WTC11 (cell line): Measurements from ENCODE around the gene KCTD18. TPM values are rescaled to one million over a fixed set of nuclear protein-coding genes. Genes with fewer than 3 reads are reported as not detected.

Experiments
- ATAC-seq: fragments of 200-7000 bp; cut with Tn5 transposase; 2 replicates; pipeline ENCODE4 v1.10.0; 2021; ENCODE audit warnings: mild to moderate bottlenecking, moderate library complexity
- CTCF ChIA-PET: fragments of 300-600 bp; sonication (Branson Sonifier 250); formaldehyde crosslinking; loops from one replicate; lab custom pipeline; 2021; ENCODE audit warnings: antibody characterized with exemption; lab: Charles Lee
- POLR2A ChIA-PET: fragments of 350-600 bp; sonication (Branson Sonifier 250); formaldehyde crosslinking; loops from one replicate; lab custom pipeline; 2021; ENCODE audit warnings: antibody characterized with exemption; lab: Charles Lee
- DNase-seq: peaks from one replicate; pipeline ENCODE4 v3.0.0; 2021; ENCODE audit warnings: low spot score
- H3K27ac Mint-ChIP-seq: 2 replicates; pipeline ENCODE4 v1.8.0; 2021; ENCODE audit warnings: mixed read lengths
- H3K27me3 Mint-ChIP-seq: 2 replicates; pipeline ENCODE4 v1.8.0; 2021; ENCODE audit warnings: low read depth, mild to moderate bottlenecking, moderate library complexity, mixed read lengths
- H3K36me3 Mint-ChIP-seq: 2 replicates; pipeline ENCODE4 v1.8.0; 2021; ENCODE audit warnings: mixed read lengths
- H3K4me1 Mint-ChIP-seq: 2 replicates; pipeline ENCODE4 v1.8.0; 2022; ENCODE audit warnings: mixed read lengths
- H3K4me3 Mint-ChIP-seq: 2 replicates; pipeline ENCODE4 v1.8.0; 2021; ENCODE audit warnings: mild to moderate bottlenecking, moderate library complexity, mixed read lengths
- H3K9me3 Mint-ChIP-seq: 2 replicates; pipeline ENCODE4 v1.8.0; 2021; ENCODE audit warnings: mixed read lengths
- ATF1 ChIP-seq: sonication (generic); formaldehyde crosslinking; IDR thresholded peaks from 2 replicates; pipeline ENCODE4 v1.8.1; 2023; ENCODE audit warnings: mild to moderate bottlenecking, moderate library complexity, missing genetic modification reagents
- ATF6 ChIP-seq: sonication (generic); formaldehyde crosslinking; IDR thresholded peaks from 2 replicates; pipeline ENCODE4 v1.8.1; 2023; ENCODE audit warnings: mild to moderate bottlenecking, missing genetic modification reagents
- ELF4 ChIP-seq: sonication (generic); formaldehyde crosslinking; IDR thresholded peaks from 2 replicates; pipeline ENCODE4 v1.8.1; 2022; ENCODE audit warnings: low read depth, mild to moderate bottlenecking, moderate library complexity, missing genetic modification reagents
- IRF2 ChIP-seq: sonication (generic); formaldehyde crosslinking; IDR thresholded peaks from 2 replicates; pipeline ENCODE4 v1.8.0; 2022; ENCODE audit warnings: low read depth, missing genetic modification reagents, borderline replicate concordance
- MAX ChIP-seq: sonication (generic); formaldehyde crosslinking; IDR thresholded peaks from 2 replicates; pipeline ENCODE4 v1.8.0; 2022; ENCODE audit warnings: mild to moderate bottlenecking, missing genetic modification reagents
- MLX ChIP-seq: sonication (generic); formaldehyde crosslinking; IDR thresholded peaks from 2 replicates; pipeline ENCODE4 v1.8.1; 2023; ENCODE audit warnings: mild to moderate bottlenecking, missing genetic modification reagents, moderate library complexity
- NR2C2 ChIP-seq: sonication (generic); formaldehyde crosslinking; IDR thresholded peaks from 2 replicates; pipeline ENCODE4 v1.8.0; 2022; ENCODE audit warnings: mild to moderate bottlenecking, missing genetic modification reagents
- SP1 ChIP-seq: sonication (generic); formaldehyde crosslinking; conservative IDR thresholded peaks from 2 replicates; pipeline ENCODE4 v1.8.1; 2022; ENCODE audit warnings: missing genetic modification reagents
- ZNF121 ChIP-seq: sonication (generic); formaldehyde crosslinking; IDR thresholded peaks from 2 replicates; pipeline ENCODE4 v1.8.0; 2023; ENCODE audit warnings: missing genetic modification reagents
- ZNF232 ChIP-seq: sonication (generic); formaldehyde crosslinking; IDR thresholded peaks from 2 replicates; pipeline ENCODE4 v1.8.0; 2022; ENCODE audit warnings: mild to moderate bottlenecking, missing genetic modification reagents
- ZNF396 ChIP-seq: fragments of 250-450 bp; sonication (Bioruptor Pico); IDR thresholded peaks from 2 replicates; pipeline ENCODE4 v1.8.0; 2021; ENCODE audit warnings: mild to moderate bottlenecking, moderate library complexity, borderline replicate concordance
- total RNA-seq: library from RNA; stranded (reverse); gene quantifications from 3 replicates; pipeline ENCODE4 v1.2.3, GENCODE V29; 2021
- TF ChIP-seq, protein P1 (sequence below): sonication (generic); formaldehyde crosslinking; IDR thresholded peaks from 2 replicates; pipeline ENCODE4 v1.8.0; 2022; ENCODE audit warnings: mild to moderate bottlenecking, missing genetic modification reagents
- TF ChIP-seq, protein P2 (sequence below): fragments of 250-450 bp; sonication (Bioruptor Pico); IDR thresholded peaks from 2 replicates; pipeline ENCODE4 v1.9.0; 2021; ENCODE audit warnings: mild to moderate bottlenecking, borderline replicate concordance
- TF ChIP-seq, protein P3 (sequence below): sonication (generic); formaldehyde crosslinking; IDR thresholded peaks from 2 replicates; pipeline ENCODE4 v1.8.1; 2023; ENCODE audit warnings: mild to moderate bottlenecking, missing genetic modification reagents, moderate library complexity
- TF ChIP-seq, protein P4 (sequence below): fragments of 250-450 bp; sonication (Bioruptor Pico); IDR thresholded peaks from 2 replicates; pipeline ENCODE4 v2.1.2; 2022; ENCODE audit warnings: mild to moderate bottlenecking, moderate library complexity
- TF ChIP-seq, protein P5 (sequence below): fragments of 250-450 bp; sonication (Bioruptor Pico); IDR thresholded peaks from 2 replicates; pipeline ENCODE4 v1.9.0; 2021; ENCODE audit warnings: mild to moderate bottlenecking

Gene KCTD18
- total RNA-seq, 1 experiment from 2014 or later: 4.9 TPM

GRCh38 chr2:200538139-200538538 lies 28.3 kb upstream of the KCTD18 start:
- Mint-ChIP-seq H3K36me3 (peaks cover 40% of the 10 kb centered on the region), H3K27ac (no peak overlapping the region), H3K4me3 (no peak overlapping the region), H3K4me1 (peaks cover under 1% of the 10 kb centered on the region; the same call in 1 of the 2 replicates), H3K27me3 (no peaks in the 10 kb centered on the region)
- DNase-seq: no peak
- POLR2A ChIA-PET: no interaction called here
- TF ChIP-seq SP1 (CRISPR knock-in tag) (no peak), ATF1 (CRISPR knock-in tag) (no peak), MLX (CRISPR knock-in tag) (no peak), NR2C2 (CRISPR knock-in tag) (no peak), IRF2 (CRISPR knock-in tag) (no peak), ELF4 (CRISPR knock-in tag) (no peak), ZNF232 (CRISPR knock-in tag) (no peak), ZNF396 (CRISPR knock-in tag) (no peak), ATF6 (CRISPR knock-in tag) (no peak), ZNF121 (CRISPR knock-in tag) (no peak), MAX (CRISPR knock-in tag) (no peak)
- TF ChIP-seq, protein P1, sequence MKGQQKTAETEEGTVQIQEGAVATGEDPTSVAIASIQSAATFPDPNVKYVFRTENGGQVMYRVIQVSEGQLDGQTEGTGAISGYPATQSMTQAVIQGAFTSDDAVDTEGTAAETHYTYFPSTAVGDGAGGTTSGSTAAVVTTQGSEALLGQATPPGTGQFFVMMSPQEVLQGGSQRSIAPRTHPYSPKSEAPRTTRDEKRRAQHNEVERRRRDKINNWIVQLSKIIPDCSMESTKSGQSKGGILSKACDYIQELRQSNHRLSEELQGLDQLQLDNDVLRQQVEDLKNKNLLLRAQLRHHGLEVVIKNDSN (CRISPR knock-in tag): no peak
- TF ChIP-seq, protein P2, sequence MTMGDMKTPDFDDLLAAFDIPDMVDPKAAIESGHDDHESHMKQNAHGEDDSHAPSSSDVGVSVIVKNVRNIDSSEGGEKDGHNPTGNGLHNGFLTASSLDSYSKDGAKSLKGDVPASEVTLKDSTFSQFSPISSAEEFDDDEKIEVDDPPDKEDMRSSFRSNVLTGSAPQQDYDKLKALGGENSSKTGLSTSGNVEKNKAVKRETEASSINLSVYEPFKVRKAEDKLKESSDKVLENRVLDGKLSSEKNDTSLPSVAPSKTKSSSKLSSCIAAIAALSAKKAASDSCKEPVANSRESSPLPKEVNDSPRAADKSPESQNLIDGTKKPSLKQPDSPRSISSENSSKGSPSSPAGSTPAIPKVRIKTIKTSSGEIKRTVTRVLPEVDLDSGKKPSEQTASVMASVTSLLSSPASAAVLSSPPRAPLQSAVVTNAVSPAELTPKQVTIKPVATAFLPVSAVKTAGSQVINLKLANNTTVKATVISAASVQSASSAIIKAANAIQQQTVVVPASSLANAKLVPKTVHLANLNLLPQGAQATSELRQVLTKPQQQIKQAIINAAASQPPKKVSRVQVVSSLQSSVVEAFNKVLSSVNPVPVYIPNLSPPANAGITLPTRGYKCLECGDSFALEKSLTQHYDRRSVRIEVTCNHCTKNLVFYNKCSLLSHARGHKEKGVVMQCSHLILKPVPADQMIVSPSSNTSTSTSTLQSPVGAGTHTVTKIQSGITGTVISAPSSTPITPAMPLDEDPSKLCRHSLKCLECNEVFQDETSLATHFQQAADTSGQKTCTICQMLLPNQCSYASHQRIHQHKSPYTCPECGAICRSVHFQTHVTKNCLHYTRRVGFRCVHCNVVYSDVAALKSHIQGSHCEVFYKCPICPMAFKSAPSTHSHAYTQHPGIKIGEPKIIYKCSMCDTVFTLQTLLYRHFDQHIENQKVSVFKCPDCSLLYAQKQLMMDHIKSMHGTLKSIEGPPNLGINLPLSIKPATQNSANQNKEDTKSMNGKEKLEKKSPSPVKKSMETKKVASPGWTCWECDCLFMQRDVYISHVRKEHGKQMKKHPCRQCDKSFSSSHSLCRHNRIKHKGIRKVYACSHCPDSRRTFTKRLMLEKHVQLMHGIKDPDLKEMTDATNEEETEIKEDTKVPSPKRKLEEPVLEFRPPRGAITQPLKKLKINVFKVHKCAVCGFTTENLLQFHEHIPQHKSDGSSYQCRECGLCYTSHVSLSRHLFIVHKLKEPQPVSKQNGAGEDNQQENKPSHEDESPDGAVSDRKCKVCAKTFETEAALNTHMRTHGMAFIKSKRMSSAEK (CRISPR knock-in tag): no peak
- TF ChIP-seq, protein P3, sequence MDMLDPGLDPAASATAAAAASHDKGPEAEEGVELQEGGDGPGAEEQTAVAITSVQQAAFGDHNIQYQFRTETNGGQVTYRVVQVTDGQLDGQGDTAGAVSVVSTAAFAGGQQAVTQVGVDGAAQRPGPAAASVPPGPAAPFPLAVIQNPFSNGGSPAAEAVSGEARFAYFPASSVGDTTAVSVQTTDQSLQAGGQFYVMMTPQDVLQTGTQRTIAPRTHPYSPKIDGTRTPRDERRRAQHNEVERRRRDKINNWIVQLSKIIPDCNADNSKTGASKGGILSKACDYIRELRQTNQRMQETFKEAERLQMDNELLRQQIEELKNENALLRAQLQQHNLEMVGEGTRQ (CRISPR knock-in tag): no peak
- TF ChIP-seq, protein P4, sequence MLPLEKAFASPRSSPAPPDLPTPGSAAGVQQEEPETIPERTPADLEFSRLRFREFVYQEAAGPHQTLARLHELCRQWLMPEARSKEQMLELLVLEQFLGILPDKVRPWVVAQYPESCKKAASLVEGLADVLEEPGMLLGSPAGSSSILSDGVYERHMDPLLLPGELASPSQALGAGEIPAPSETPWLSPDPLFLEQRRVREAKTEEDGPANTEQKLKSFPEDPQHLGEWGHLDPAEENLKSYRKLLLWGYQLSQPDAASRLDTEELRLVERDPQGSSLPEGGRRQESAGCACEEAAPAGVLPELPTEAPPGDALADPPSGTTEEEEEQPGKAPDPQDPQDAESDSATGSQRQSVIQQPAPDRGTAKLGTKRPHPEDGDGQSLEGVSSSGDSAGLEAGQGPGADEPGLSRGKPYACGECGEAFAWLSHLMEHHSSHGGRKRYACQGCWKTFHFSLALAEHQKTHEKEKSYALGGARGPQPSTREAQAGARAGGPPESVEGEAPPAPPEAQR (CRISPR knock-in tag): no peak
- TF ChIP-seq, protein P5, sequence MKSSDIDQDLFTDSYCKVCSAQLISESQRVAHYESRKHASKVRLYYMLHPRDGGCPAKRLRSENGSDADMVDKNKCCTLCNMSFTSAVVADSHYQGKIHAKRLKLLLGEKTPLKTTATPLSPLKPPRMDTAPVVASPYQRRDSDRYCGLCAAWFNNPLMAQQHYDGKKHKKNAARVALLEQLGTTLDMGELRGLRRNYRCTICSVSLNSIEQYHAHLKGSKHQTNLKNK (CRISPR knock-in tag): no peak
- TF ChIP-seq, all 79 proteins: peak for 0
- ATAC-seq: no peak
- CTCF ChIA-PET: no interaction called here
- peaks cover 3% of the 10 kb centered on the region for H3K9me3 Mint-ChIP-seq
